ENCODE results near the gene PRDM16.

Gene PRDM16

DNA sequence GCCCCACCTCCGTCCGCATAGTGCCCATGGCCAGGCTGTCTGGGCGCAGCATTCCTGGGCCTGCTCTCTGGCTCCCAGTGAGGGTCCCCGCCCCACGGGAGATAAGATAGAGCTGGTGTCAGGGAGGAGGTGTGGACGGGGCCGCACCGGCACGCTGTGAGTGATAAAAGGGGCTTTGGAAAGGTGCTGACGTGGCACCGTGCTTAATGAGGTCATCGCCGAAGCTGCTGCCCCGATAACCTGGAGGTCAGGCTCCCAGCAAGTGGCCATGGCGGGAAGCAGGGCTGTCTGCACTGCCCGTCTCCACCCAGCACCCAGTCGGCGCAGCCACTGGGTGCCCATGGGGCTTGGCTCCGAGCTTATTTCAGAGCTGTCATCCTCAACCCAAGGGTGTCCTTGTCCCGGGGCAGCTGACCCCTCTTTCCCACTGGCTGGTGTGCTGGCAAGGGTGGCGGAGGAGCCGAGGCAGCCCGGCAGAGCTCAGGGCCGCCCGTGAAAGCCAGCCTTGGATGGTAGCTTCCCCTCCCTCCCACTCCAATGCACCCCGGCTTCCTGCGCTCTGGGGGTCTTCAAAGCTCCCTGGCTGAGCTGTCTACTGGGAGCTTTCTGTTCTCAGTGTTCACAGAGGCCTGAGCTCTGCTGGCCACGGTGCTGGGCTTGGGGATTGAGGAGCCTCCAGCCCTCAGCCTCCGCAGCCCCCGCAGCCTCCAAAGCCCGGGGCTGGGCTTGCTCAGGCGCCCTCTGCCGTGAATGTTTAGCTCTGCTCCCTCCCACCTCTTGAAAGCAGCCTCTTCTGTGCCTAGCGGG lies 280.4 kb downstream of the PRDM16 start:
- H3K9me3 ChIP-seq (ENCODE audit: low read length) = 0 out of 2 replicates have a peak, but pooled peaks cover 1% of the 10 kb centered on the region
- H3K4me3 ChIP-seq (ENCODE audit: low read depth, low read length, poor library complexity, severe bottlenecking) = no peak overlapping the region
- no peak overlapping the region for H3K4me2 ChIP-seq (ENCODE audit: low read length)
- H4K20me1 ChIP-seq (ENCODE audit: insufficient read depth, low read length) = no peaks in the 10 kb centered on the region
- no peaks in the 10 kb centered on the region for H3K27me3 ChIP-seq (ENCODE audit: insufficient read depth, low read length)
- no peaks in the 10 kb centered on the region for H3K4me1 ChIP-seq (ENCODE audit: insufficient read depth, low read length, severe bottlenecking)
- H3K79me2 ChIP-seq (ENCODE audit: insufficient read depth, low read length) = no peaks in the 10 kb centered on the region
- no peak overlapping the region for H3K27ac ChIP-seq (ENCODE audit: low read depth, low read length, poor library complexity, severe bottlenecking)
- H3K9ac ChIP-seq (ENCODE audit: low read length) = no peak overlapping the region
- no peaks in the 10 kb centered on the region for H3F3A ChIP-seq (ENCODE audit: insufficient read depth, low read length)
- no peaks in the 10 kb centered on the region for H3K36me3 ChIP-seq (ENCODE audit: insufficient read depth, low read length)
- H3K9me2 ChIP-seq (ENCODE audit: low read depth, low read length) = no peaks in the 10 kb centered on the region
- TF ChIP-seq, protein P1, sequence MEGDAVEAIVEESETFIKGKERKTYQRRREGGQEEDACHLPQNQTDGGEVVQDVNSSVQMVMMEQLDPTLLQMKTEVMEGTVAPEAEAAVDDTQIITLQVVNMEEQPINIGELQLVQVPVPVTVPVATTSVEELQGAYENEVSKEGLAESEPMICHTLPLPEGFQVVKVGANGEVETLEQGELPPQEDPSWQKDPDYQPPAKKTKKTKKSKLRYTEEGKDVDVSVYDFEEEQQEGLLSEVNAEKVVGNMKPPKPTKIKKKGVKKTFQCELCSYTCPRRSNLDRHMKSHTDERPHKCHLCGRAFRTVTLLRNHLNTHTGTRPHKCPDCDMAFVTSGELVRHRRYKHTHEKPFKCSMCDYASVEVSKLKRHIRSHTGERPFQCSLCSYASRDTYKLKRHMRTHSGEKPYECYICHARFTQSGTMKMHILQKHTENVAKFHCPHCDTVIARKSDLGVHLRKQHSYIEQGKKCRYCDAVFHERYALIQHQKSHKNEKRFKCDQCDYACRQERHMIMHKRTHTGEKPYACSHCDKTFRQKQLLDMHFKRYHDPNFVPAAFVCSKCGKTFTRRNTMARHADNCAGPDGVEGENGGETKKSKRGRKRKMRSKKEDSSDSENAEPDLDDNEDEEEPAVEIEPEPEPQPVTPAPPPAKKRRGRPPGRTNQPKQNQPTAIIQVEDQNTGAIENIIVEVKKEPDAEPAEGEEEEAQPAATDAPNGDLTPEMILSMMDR (IDR thresholded peaks at IDR 0.05; ENCODE audit: low read length) = peak; percentile 27; the same call in 1 of the 2 replicates
- no peak for TF ChIP-seq EZH2 (IDR thresholded peaks at IDR 0.05; ENCODE audit: borderline replicate concordance, low read length)
- H2AFZ ChIP-seq (ENCODE audit: low read length) = no peak overlapping the region

DNA sequence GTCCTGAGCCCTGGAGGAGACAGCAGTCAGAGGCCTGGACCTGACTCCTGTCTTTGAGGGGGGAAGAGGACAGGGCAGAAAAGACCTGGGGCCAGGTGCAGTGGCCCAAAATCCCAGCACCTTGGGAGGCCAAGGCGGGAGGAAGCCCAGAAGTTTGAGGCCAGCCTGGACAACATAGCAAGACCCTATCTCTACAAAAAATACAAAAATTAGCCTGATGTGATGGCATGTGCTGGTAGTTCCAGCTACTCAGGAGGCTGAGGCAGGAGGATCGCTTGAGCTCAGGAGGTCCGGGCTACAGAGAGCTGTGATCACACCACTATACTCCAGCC lies 280.9 kb downstream of the PRDM16 start:
- no peaks in the 10 kb centered on the region for H3K36me3 ChIP-seq (ENCODE audit: insufficient read depth, low read length)
- H4K20me1 ChIP-seq (ENCODE audit: insufficient read depth, low read length) = no peaks in the 10 kb centered on the region
- no peaks in the 10 kb centered on the region for H3K9me2 ChIP-seq (ENCODE audit: low read depth, low read length)
- H3K4me2 ChIP-seq (ENCODE audit: low read length) = no peak overlapping the region
- H3K27ac ChIP-seq (ENCODE audit: low read depth, low read length, poor library complexity, severe bottlenecking) = no peak overlapping the region
- H3K27me3 ChIP-seq (ENCODE audit: insufficient read depth, low read length) = no peaks in the 10 kb centered on the region
- H3K9ac ChIP-seq (ENCODE audit: low read length) = no peak overlapping the region
- H3K79me2 ChIP-seq (ENCODE audit: insufficient read depth, low read length) = no peaks in the 10 kb centered on the region
- H2AFZ ChIP-seq (ENCODE audit: low read length) = no peak overlapping the region
- no peak for TF ChIP-seq EZH2 (IDR thresholded peaks at IDR 0.05; ENCODE audit: borderline replicate concordance, low read length)
- TF ChIP-seq, protein P1 (IDR thresholded peaks at IDR 0.05; ENCODE audit: low read length) = no peak
- H3K4me1 ChIP-seq (ENCODE audit: insufficient read depth, low read length, severe bottlenecking) = no peaks in the 10 kb centered on the region
- H3K4me3 ChIP-seq (ENCODE audit: low read depth, low read length, poor library complexity, severe bottlenecking) = no peak overlapping the region
- no peaks in the 10 kb centered on the region for H3F3A ChIP-seq (ENCODE audit: insufficient read depth, low read length)
- no peaks in the 10 kb centered on the region for H3K9me3 ChIP-seq (ENCODE audit: low read length)

DNA sequence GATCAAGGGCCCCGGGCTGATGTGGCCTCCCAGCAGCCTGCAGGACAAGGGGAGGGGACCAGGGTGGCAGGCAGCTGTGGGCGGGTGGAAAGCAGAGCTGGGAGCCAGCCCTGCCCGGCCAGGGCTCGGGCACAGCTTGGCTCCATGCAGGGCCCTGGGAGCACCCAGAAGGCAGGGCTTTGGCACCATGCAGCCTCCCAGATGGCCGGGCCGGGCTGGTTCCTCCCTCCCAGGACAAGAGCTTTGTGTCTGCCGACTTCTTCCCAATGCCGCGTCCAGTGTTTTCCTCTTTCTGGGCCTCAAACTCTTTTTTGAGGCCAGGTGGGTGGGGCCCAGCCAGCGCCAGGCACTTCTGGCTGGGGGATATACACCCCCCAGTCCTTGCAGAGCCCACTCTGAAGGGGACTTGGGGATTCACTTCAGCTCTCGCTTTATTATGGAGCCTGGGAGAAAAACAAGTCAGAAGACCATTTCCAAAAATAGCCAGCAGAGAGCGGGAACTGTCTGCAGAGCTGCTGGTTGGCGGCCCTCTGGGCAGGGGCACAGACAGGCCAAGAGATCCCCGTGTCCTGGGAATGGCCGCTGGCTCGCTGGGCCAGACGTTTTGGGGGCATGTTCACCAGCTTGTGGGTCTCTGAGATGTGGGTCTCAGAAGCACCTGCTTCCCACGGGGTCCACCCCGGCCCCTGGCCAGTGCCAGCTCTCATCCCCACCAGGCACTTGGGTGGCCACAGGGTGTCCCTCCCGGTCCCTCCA lies 281.7 kb downstream of the PRDM16 start:
- H3K4me1 ChIP-seq (ENCODE audit: insufficient read depth, low read length, severe bottlenecking) = no peaks in the 10 kb centered on the region

More for the DNA sequence above, 281.7 kb downstream of the PRDM16 start:
- H3K9ac ChIP-seq (ENCODE audit: low read length) = no peak overlapping the region
- no peaks in the 10 kb centered on the region for H4K20me1 ChIP-seq (ENCODE audit: insufficient read depth, low read length)
- no peak overlapping the region for H2AFZ ChIP-seq (ENCODE audit: low read length)
- no peak overlapping the region for H3K4me2 ChIP-seq (ENCODE audit: low read length)
- H3K79me2 ChIP-seq (ENCODE audit: insufficient read depth, low read length) = no peaks in the 10 kb centered on the region
- no peaks in the 10 kb centered on the region for H3F3A ChIP-seq (ENCODE audit: insufficient read depth, low read length)
- no peaks in the 10 kb centered on the region for H3K9me2 ChIP-seq (ENCODE audit: low read depth, low read length)
- H3K27me3 ChIP-seq (ENCODE audit: insufficient read depth, low read length) = no peaks in the 10 kb centered on the region
- no peaks in the 10 kb centered on the region for H3K9me3 ChIP-seq (ENCODE audit: low read length)
- no peaks in the 10 kb centered on the region for H3K36me3 ChIP-seq (ENCODE audit: insufficient read depth, low read length)
- no peak overlapping the region for H3K27ac ChIP-seq (ENCODE audit: low read depth, low read length, poor library complexity, severe bottlenecking)
- H3K4me3 ChIP-seq (ENCODE audit: low read depth, low read length, poor library complexity, severe bottlenecking) = no peak overlapping the region
- TF ChIP-seq EZH2 (IDR thresholded peaks at IDR 0.05; ENCODE audit: borderline replicate concordance, low read length) = no peak
- TF ChIP-seq, protein P1 (IDR thresholded peaks at IDR 0.05; ENCODE audit: low read length) = no peak

All from OCI-LY1 (cell line).